HepG2 (cell line): ENCODE results near the gene ATG9A. TPM values are rescaled to one million over a fixed set of nuclear protein-coding genes. Genes with fewer than 3 reads are reported as not detected.

Source experiments
- ATAC-seq: fragments of 200-7000 bp; cut with Tn5 transposase; 3 replicates; pipeline ENCODE4 v1.9.1; 2020; ENCODE audit warnings: mild to moderate bottlenecking, moderate library complexity
- BruUV-seq: library from RNA; stranded (reverse); fragments of 400-500 nt; replicated peaks from 2 replicates; lab custom pipeline; 2021; lab: Mats Ljungman, UMichigan
- CTCF ChIA-PET: fragments of 300-600 bp; formaldehyde crosslinking; extraction: SDS; loops from one replicate; lab custom pipeline; 2021; ENCODE audit warnings: low total read pairs, inconsistent platforms, low intra/inter-chr PET ratio; lab: Yijun Ruan, JAX
- POLR2A ChIA-PET: fragments of 350-600 bp; sonication (Branson Sonifier 250); formaldehyde crosslinking; loops from one replicate; lab custom pipeline; 2020; ENCODE audit warnings: antibody characterized with exemption, inconsistent platforms; lab: Yijun Ruan, JAX
- DNase-seq: peaks from one replicate; pipeline ENCODE4 v3.0.0-alpha.2; 2015; ENCODE audit warnings: low spot score
- FAIRE-seq: peaks from 3 replicates; lab custom pipeline; 2011; peaks lifted over from hg19 to GRCh38; lab: Jason Lieb, UNC
- H2AFZ ChIP-seq: one replicate; pipeline ENCODE4 v1.6.1; 2011; ENCODE audit warnings: low read length, inconsistent platforms
- H3K27ac ChIP-seq: fragments of 300-600 bp; 3 replicates; pipeline ENCODE4 v1.8.0; 2011; ENCODE audit warnings: mixed run types, mild to moderate bottlenecking, mixed read lengths, low read length, inconsistent platforms; ENCODE audit not compliant: insufficient read depth; ENCODE audit errors: extremely low read length
- H3K27me3 ChIP-seq, 2 experiments: fragments of 200-600 bp in 1 of 2; 2 replicates in 1 of 2; 3 replicates in 1 of 2; pipeline versions ENCODE4 v1.6.0 to v1.8.0; 2011; ENCODE audit warnings: low read length in 2 of 2, mild to moderate bottlenecking in 2 of 2, moderate library complexity in 2 of 2, inconsistent platforms in 1 of 2; ENCODE audit not compliant: insufficient read depth in 2 of 2, control insufficient read depth in 1 of 2
- H3K36me3 ChIP-seq, 2 experiments: fragments of 200-600 bp in 1 of 2; replicated peaks in 1 of 2; 2 replicates in 1 of 2; 3 replicates in 1 of 2; pipeline versions ENCODE4 v1.5.1 to v1.8.0; 2011; ENCODE audit warnings: low read length in 2 of 2, inconsistent platforms in 1 of 2; ENCODE audit not compliant: insufficient read depth in 2 of 2, control insufficient read depth in 1 of 2
- H3K4me1 ChIP-seq: 2 replicates; pipeline ENCODE4 v1.5.1; 2012; ENCODE audit warnings: low read length, inconsistent platforms; ENCODE audit not compliant: insufficient read depth
- H3K4me2 ChIP-seq: 2 replicates; pipeline ENCODE4 v1.6.0; 2011; ENCODE audit warnings: low read depth, low read length, inconsistent platforms
- H3K4me3 ChIP-seq, 3 experiments: fragments of 200-600 bp in 1 of 3; sonication (generic), shearing (Covaris generic) in 1 of 3; replicated peaks in 1 of 3; 2 replicates each; pipeline ENCODE4 v1.5.1; 2011 to 2016; ENCODE audit warnings: low read length in 3 of 3, inconsistent platforms in 2 of 3, low read depth in 2 of 3, mild to moderate bottlenecking in 2 of 3, control low read depth in 1 of 3, mixed read lengths in 1 of 3; ENCODE audit not compliant: insufficient read depth in 1 of 3
- H3K79me2 ChIP-seq: one replicate; pipeline ENCODE4 v1.6.1; 2011; ENCODE audit warnings: low read length, inconsistent platforms; ENCODE audit not compliant: insufficient read depth
- H3K9ac ChIP-seq: 2 replicates; pipeline ENCODE4 v1.6.0; 2011; ENCODE audit warnings: mild to moderate bottlenecking, low read depth, low read length, inconsistent platforms; ENCODE audit not compliant: insufficient read depth
- H3K9me3 ChIP-seq: 2 replicates; pipeline ENCODE4 v1.5.1; 2012; ENCODE audit warnings: mild to moderate bottlenecking, low read length
- H4K20me1 ChIP-seq: 2 replicates; pipeline ENCODE4 v1.6.0; 2011; ENCODE audit warnings: inconsistent platforms, mild to moderate bottlenecking, low read length, moderate library complexity; ENCODE audit not compliant: insufficient read depth
- ARNTL ChIP-seq: sonication (generic); formaldehyde crosslinking; IDR thresholded peaks from 2 replicates; pipeline ENCODE4 v1.4.0; 2020; ENCODE audit warnings: mild to moderate bottlenecking, missing genetic modification reagents
- CEBPG ChIP-seq: IDR thresholded peaks from 2 replicates; pipeline ENCODE4 v1.6.1; 2016
- GTF3A ChIP-seq: sonication (generic); formaldehyde crosslinking; conservative IDR thresholded peaks from 2 replicates; pipeline ENCODE4 v1.4.0; 2020; ENCODE audit warnings: mild to moderate bottlenecking, missing genetic modification reagents
- HMG20B ChIP-seq: conservative IDR thresholded peaks from 2 replicates; pipeline ENCODE4 v1.6.1; 2016; ENCODE audit warnings: missing genetic modification reagents, missing compliant biosample characterization
- MBD4 ChIP-seq: IDR thresholded peaks from 2 replicates; pipeline ENCODE4 v1.6.1; 2012; ENCODE audit warnings: low read length, inconsistent platforms, borderline replicate concordance
- NCOA5 ChIP-seq: sonication (generic); formaldehyde crosslinking; IDR thresholded peaks from 2 replicates; pipeline ENCODE4 v1.4.0; 2020; ENCODE audit warnings: missing genetic modification reagents
- NR1H2 ChIP-seq: sonication (generic); formaldehyde crosslinking; IDR thresholded peaks from 2 replicates; pipeline ENCODE4 v1.8.1; 2022; ENCODE audit warnings: low read depth, missing genetic modification reagents, borderline replicate concordance
- RBM22 ChIP-seq: fragments of 200-400 bp; formaldehyde crosslinking; optimal IDR thresholded peaks from 2 replicates; pipeline ENCODE3; 2017; ENCODE audit warnings: mild to moderate bottlenecking, low read length, moderate library complexity
- SMC3 ChIP-seq: IDR thresholded peaks from 2 replicates; pipeline ENCODE4 v1.6.1; 2011; ENCODE audit warnings: low read length, improper control_type of control experiment
- SOX5 ChIP-seq: IDR thresholded peaks from 2 replicates; pipeline ENCODE4 v1.6.1; 2016; ENCODE audit warnings: borderline replicate concordance
- YEATS2 ChIP-seq: sonication (generic); formaldehyde crosslinking; IDR thresholded peaks from 2 replicates; pipeline ENCODE4 v1.4.0; 2020; ENCODE audit warnings: missing genetic modification reagents, borderline replicate concordance
- ZBTB38 ChIP-seq: sonication (generic); formaldehyde crosslinking; IDR thresholded peaks from 2 replicates; pipeline ENCODE4 v1.5.1; 2020; ENCODE audit warnings: mild to moderate bottlenecking, missing genetic modification reagents
- ZNF329 ChIP-seq: sonication (generic); formaldehyde crosslinking; IDR thresholded peaks from 2 replicates; pipeline ENCODE4 v1.9.0; 2021; ENCODE audit warnings: low read depth, mild to moderate bottlenecking, missing genetic modification reagents
- ZNF557 ChIP-seq: sonication (generic); formaldehyde crosslinking; IDR thresholded peaks from 2 replicates; pipeline ENCODE4 v1.4.0; 2020; ENCODE audit warnings: missing genetic modification reagents
- whole genome bisulfite sequencing: methylation state at CpG from one replicate; pipeline ENCODE4 v1.1.6; 2017; ENCODE audit warnings: low lambda C conversion rate; 5-methylcytosine and 5-hydroxymethylcytosine counted together
- in situ Hi-C: cut with HindIII; loops from 2 replicates; pipeline ENCODE4 v1.10.0; 2017; ENCODE audit warnings: low pct_unique_long_range_greater_than_20kb; ENCODE audit not compliant: extremely low pct_ligation_motif_present
- intact Hi-C: fragments of 100-400 bp; cut with micrococcal nuclease; formaldehyde crosslinking; loops from one replicate; pipeline ENCODE4 v1.10.0; 2022; ENCODE audit not compliant: unreplicated experiment
- polyA plus RNA-seq, 8 experiments: library from polyadenylated mRNA; depleted of rRNA in 3 of 8; stranded (reverse) in 7 of 8; unstranded in 1 of 8; fragments of >200 nt; fragmentation: Illumina TruSeq in 4 of 8; extraction: Trizol in 4 of 8; gene quantifications; 2 replicates each; pipeline versions ENCODE4 v1.2.1 to v1.2.3, GENCODE V29; 2011 to 2016; ENCODE audit warnings: low read depth in 4 of 8, missing spikeins in 1 of 8, mixed read lengths in 1 of 8; ENCODE audit not compliant: insufficient read depth in 1 of 8
- total RNA-seq, 5 experiments: library from RNA; depleted of rRNA; stranded (reverse); fragments of >200 nt; fragmentation: Illumina TruSeq; extraction: Trizol; gene quantifications; 2 replicates each; pipeline ENCODE4 v1.2.3, GENCODE V29; 2016; ENCODE audit warnings: low read depth in 1 of 5
- TF ChIP-seq, protein P1 (sequence below): sonication (generic); formaldehyde crosslinking; IDR thresholded peaks from 2 replicates; pipeline ENCODE4 v1.5.0; 2020; ENCODE audit warnings: mild to moderate bottlenecking, missing genetic modification reagents
- TF ChIP-seq, protein P2 (sequence below): sonication (generic); formaldehyde crosslinking; IDR thresholded peaks from 2 replicates; pipeline ENCODE4 v1.9.0; 2022; ENCODE audit warnings: missing genetic modification reagents, mild to moderate bottlenecking, borderline replicate concordance
- TF ChIP-seq, protein P3 (sequence below): sonication (generic); formaldehyde crosslinking; IDR thresholded peaks from 2 replicates; pipeline ENCODE4 v1.4.0; 2020; ENCODE audit warnings: missing genetic modification reagents, mild to moderate bottlenecking, borderline replicate concordance

The ATG9A gene
- total and polyA plus RNA-seq, 2 of the 13 experiments (the other 11 are each of a cell fraction or from before 2014, with no cell fraction given) = 35.0 to 131 TPM

DNA sequence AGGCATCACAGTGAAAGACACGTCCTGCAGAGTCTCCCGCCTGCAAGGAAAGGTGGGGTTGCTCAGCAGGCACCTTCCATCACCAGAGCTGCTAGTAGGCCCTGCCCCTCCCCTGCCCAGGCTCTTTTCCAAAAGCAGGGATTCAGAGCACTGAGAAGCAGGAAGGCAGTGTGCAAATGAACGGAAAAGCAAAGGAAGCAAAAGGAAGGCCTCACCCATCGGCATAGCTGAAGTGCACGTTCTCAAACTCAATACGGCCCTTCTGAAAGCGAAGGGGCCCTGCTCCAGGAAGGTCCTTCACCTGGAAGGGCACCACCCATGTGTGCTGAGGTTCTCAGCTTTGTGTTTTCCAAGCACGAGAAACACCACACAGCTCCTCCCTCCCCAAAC, 16.4 kb downstream of the ATG9A start (continued):
- no peak for TF ChIP-seq SOX5
- TF ChIP-seq MBD4 = no peak
- TF ChIP-seq YEATS2 (CRISPR knock-in tag) = no peak
- TF ChIP-seq, protein P1, sequence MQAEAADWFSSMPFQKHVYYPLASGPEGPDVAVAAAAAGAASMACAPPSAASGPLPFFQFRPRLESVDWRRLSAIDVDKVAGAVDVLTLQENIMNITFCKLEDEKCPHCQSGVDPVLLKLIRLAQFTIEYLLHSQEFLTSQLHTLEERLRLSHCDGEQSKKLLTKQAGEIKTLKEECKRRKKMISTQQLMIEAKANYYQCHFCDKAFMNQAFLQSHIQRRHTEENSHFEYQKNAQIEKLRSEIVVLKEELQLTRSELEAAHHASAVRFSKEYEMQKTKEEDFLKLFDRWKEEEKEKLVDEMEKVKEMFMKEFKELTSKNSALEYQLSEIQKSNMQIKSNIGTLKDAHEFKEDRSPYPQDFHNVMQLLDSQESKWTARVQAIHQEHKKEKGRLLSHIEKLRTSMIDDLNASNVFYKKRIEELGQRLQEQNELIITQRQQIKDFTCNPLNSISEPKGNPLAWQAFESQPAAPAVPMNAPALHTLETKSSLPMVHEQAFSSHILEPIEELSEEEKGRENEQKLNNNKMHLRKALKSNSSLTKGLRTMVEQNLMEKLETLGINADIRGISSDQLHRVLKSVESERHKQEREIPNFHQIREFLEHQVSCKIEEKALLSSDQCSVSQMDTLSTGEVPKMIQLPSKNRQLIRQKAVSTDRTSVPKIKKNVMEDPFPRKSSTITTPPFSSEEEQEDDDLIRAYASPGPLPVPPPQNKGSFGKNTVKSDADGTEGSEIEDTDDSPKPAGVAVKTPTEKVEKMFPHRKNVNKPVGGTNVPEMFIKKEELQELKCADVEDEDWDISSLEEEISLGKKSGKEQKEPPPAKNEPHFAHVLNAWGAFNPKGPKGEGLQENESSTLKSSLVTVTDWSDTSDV (CRISPR knock-in tag) = no peak

DNA sequence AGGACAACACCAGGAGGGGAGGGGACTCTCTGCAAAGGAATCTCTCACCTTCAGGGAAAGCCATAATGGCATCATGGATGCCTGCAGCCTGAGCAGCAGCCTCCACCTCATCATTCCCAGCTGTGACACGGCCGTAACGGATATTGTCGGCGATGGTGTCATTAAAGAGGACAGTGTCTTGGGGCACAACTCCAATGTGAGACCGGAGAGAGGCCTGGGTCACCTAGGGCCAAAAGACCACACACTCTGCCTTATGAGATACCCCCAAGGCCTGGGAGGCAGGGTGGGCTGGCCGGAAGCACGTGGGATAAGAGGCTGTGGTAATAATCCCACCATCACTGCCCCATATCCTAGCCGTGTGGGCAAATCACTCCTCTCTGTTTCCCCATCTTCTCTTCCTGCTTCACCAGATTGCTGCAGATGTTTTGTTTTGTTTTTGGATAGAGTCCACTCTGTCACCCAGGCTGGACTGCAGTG, 18.5 kb downstream of the ATG9A start:
- Histone ChIP-seq H3K9me3 (no peaks in the 10 kb centered on the region), H3K9ac (no peak overlapping the region), H3K4me3 (no peak overlapping the region), H3K4me1 (peaks cover 69% of the 10 kb centered on the region), H3K36me3 (peaks cover 34 to 58% of the 10 kb centered on the region in 2 experiments), H3K79me2 (peaks cover 6% of the 10 kb centered on the region), H3K4me2 (no peak overlapping the region), H4K20me1 (no peaks in the 10 kb centered on the region), H3K27me3 (no peaks in the 10 kb centered on the region; a peak in 1 of 5 replicates), H2AFZ (no peak overlapping the region), H3K27ac (peak overlapping the region; percentile 38)
- ATAC-seq (no peak), DNase-seq (no peak), FAIRE-seq (no peak)
- WGBS = 95% methylated on average over 9 of the region's 9 CpGs
- intact Hi-C loops = loop anchor here (1.0 kb wide), 1 partner anchor 40 kb away; no protein-coding TSS in a partner anchor
- in situ Hi-C loops = no loop called here
- POLR2A ChIA-PET = interaction anchor here (1.0 to 3.4 kb wide), 7 partner anchors 10 to 51 kb away, joined by 4 to 20 read pairs (median 7); partner anchors contain the start of genes ANKZF1, ATG9A, CNPPD1 and NHEJ1
- BruUV-seq = no TSS peak
- CTCF ChIA-PET = interaction anchor here (1.3 to 2.5 kb wide), 3 partner anchors 39 to 51 kb away, joined by 3 to 28 read pairs (median 17); partner anchors contain the start of gene NHEJ1
- TF ChIP-seq, protein P2, sequence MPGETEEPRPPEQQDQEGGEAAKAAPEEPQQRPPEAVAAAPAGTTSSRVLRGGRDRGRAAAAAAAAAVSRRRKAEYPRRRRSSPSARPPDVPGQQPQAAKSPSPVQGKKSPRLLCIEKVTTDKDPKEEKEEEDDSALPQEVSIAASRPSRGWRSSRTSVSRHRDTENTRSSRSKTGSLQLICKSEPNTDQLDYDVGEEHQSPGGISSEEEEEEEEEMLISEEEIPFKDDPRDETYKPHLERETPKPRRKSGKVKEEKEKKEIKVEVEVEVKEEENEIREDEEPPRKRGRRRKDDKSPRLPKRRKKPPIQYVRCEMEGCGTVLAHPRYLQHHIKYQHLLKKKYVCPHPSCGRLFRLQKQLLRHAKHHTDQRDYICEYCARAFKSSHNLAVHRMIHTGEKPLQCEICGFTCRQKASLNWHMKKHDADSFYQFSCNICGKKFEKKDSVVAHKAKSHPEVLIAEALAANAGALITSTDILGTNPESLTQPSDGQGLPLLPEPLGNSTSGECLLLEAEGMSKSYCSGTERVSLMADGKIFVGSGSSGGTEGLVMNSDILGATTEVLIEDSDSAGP (CRISPR knock-in tag) = peak; percentile 29; the same call in 1 of the 2 replicates
- TF ChIP-seq SMC3 (no peak), ZNF329 (0 out of 2 replicates have a peak, but pooled peaks have one; percentile 14), ZBTB38 (CRISPR knock-in tag) (peak; percentile 33; the same call in 1 of the 2 replicates), RBM22 (peak; percentile 75), GTF3A (CRISPR knock-in tag) (no peak), NR1H2 (no peak), HMG20B (CRISPR knock-in tag) (no peak), ZNF557 (CRISPR knock-in tag) (no peak), NCOA5 (CRISPR knock-in tag) (no peak), CEBPG (CRISPR knock-in tag) (no peak), ARNTL (CRISPR knock-in tag) (no peak)
- TF ChIP-seq, protein P3, sequence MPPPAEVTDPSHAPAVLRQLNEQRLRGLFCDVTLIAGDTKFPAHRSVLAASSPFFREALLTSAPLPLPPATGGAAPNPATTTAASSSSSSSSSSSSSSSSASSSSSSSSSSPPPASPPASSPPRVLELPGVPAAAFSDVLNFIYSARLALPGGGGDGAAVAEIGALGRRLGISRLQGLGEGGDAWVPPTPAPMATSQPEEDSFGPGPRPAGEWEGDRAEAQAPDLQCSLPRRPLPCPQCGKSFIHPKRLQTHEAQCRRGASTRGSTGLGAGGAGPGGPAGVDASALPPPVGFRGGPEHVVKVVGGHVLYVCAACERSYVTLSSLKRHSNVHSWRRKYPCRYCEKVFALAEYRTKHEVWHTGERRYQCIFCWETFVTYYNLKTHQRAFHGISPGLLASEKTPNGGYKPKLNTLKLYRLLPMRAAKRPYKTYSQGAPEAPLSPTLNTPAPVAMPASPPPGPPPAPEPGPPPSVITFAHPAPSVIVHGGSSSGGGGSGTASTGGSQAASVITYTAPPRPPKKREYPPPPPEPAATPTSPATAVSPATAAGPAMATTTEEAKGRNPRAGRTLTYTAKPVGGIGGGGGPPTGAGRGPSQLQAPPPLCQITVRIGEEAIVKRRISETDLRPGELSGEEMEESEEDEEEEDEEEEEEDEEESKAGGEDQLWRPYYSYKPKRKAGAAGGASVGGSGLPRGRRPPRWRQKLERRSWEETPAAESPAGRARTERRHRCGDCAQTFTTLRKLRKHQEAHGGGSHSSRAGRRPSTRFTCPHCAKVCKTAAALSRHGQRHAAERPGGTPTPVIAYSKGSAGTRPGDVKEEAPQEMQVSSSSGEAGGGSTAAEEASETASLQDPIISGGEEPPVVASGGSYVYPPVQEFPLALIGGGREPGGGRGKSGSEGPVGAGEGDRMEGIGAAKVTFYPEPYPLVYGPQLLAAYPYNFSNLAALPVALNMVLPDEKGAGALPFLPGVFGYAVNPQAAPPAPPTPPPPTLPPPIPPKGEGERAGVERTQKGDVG (CRISPR knock-in tag) = peak; percentile 31; the same call in 1 of the 2 replicates
